ENCODE results near the gene C16orf92. TPM values are rescaled to one million over a fixed set of nuclear protein-coding genes. Genes with fewer than 3 reads are reported as not detected.

Gene C16orf92
- total RNA-seq, 1 donor = not detected

GRCh38 chr16:29992344-29992967 is 30.5 kb upstream of the C16orf92 start:
- peaks cover 5% of the 10 kb centered on the region for H4K20me1 ChIP-seq (ENCODE audit: insufficient read depth, low read length)
- no peak overlapping the region for H3K4me3 ChIP-seq (ENCODE audit: insufficient read depth, low read length)
- H3K9me3 ChIP-seq (ENCODE audit: low read depth, low read length) = no peaks in the 10 kb centered on the region
- peaks cover 55% of the 10 kb centered on the region for H3K36me3 ChIP-seq (ENCODE audit: insufficient read depth, low read length)
- no peak overlapping the region for H2AFZ ChIP-seq (ENCODE audit: low read length)
- no peak overlapping the region for H3K4me2 ChIP-seq (ENCODE audit: insufficient read depth, low read length)
- no peaks in the 10 kb centered on the region for H3K27me3 ChIP-seq (ENCODE audit: insufficient read depth, low read length)
- TF ChIP-seq, protein P1, sequence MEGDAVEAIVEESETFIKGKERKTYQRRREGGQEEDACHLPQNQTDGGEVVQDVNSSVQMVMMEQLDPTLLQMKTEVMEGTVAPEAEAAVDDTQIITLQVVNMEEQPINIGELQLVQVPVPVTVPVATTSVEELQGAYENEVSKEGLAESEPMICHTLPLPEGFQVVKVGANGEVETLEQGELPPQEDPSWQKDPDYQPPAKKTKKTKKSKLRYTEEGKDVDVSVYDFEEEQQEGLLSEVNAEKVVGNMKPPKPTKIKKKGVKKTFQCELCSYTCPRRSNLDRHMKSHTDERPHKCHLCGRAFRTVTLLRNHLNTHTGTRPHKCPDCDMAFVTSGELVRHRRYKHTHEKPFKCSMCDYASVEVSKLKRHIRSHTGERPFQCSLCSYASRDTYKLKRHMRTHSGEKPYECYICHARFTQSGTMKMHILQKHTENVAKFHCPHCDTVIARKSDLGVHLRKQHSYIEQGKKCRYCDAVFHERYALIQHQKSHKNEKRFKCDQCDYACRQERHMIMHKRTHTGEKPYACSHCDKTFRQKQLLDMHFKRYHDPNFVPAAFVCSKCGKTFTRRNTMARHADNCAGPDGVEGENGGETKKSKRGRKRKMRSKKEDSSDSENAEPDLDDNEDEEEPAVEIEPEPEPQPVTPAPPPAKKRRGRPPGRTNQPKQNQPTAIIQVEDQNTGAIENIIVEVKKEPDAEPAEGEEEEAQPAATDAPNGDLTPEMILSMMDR (IDR thresholded peaks at IDR 0.05; ENCODE audit: extremely low read depth, low read depth, low read length) = no peak
- peaks cover 11% of the 10 kb centered on the region for H3K79me2 ChIP-seq (ENCODE audit: insufficient read depth, low read length)
- no peak for DNase-seq (ENCODE audit: insufficient read length, low spot score, missing footprints)
- H3K4me1 ChIP-seq (ENCODE audit: insufficient read depth, low read length) = peaks cover 19% of the 10 kb centered on the region
- H3K27ac ChIP-seq (ENCODE audit: low read depth, low read length) = no peak overlapping the region

DNA sequence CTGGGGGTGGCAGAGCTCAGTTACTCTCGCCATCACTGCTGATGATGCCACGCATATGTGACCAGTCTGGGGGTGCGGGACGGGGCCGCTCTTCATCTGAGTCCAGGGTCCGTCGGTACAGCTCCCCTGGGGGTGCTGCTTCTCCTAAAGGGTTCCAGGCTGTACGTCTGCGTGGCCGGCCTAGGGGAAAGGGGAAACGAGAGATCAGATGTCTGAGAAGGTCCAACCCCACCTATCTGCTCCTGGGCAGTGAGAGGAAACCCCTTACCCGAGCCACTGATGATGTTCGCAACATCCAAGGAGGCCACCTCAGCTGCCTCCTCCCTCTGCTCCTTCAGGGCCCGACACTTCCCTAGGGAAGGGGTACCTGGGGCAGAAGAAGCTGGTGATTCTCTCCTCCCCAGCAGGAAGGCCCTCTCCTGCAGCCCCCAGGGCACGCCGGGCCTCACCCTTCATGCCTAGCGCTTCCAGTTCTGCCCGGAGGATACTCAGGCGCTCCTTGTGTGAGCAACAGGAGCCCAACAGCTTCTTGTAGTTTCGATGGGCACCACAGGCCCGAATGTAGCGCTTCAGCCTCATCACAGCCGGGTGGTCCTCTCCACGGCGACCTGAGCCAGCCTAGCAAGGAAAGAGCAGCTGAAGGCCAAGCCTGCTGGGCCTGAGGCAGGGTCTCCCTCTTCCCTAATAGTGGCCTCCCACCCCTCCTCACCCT is 29.7 kb upstream of the C16orf92 start:
- Histone ChIP-seq H3K9me3 (ENCODE audit: low read depth, low read length) (no peaks in the 10 kb centered on the region), H3K4me2 (ENCODE audit: insufficient read depth, low read length) (no peak overlapping the region), H3K79me2 (ENCODE audit: insufficient read depth, low read length) (peaks cover 11% of the 10 kb centered on the region), H3K4me1 (ENCODE audit: insufficient read depth, low read length) (peaks cover 19% of the 10 kb centered on the region), H4K20me1 (ENCODE audit: insufficient read depth, low read length) (peaks cover 5% of the 10 kb centered on the region), H3K36me3 (ENCODE audit: insufficient read depth, low read length) (peaks cover 49% of the 10 kb centered on the region), H2AFZ (ENCODE audit: low read length) (no peak overlapping the region), H3K27ac (ENCODE audit: low read depth, low read length) (no peak overlapping the region), H3K27me3 (ENCODE audit: insufficient read depth, low read length) (no peaks in the 10 kb centered on the region), H3K4me3 (ENCODE audit: insufficient read depth, low read length) (no peak overlapping the region)
- TF ChIP-seq, protein P1 (IDR thresholded peaks at IDR 0.05; ENCODE audit: extremely low read depth, low read depth, low read length) = no peak
- DNase-seq (ENCODE audit: insufficient read length, low spot score, missing footprints) = peak; percentile 69

- Histone ChIP-seq H3K9me3 (ENCODE audit: low read depth, low read length) (no peaks in the 10 kb centered on the region), H3K36me3 (ENCODE audit: insufficient read depth, low read length) (peaks cover 42% of the 10 kb centered on the region), H3K4me1 (ENCODE audit: insufficient read depth, low read length) (peaks cover 19% of the 10 kb centered on the region), H4K20me1 (ENCODE audit: insufficient read depth, low read length) (no peaks in the 10 kb centered on the region), H3K27me3 (ENCODE audit: insufficient read depth, low read length) (no peaks in the 10 kb centered on the region), H3K4me2 (ENCODE audit: insufficient read depth, low read length) (peak overlapping the region; percentile 98), H2AFZ (ENCODE audit: low read length) (no peak overlapping the region), H3K4me3 (ENCODE audit: insufficient read depth, low read length) (peak overlapping the region; percentile 93), H3K27ac (ENCODE audit: low read depth, low read length) (no peak overlapping the region), H3K79me2 (ENCODE audit: insufficient read depth, low read length) (peaks cover 11% of the 10 kb centered on the region)
- DNase-seq (ENCODE audit: insufficient read length, low spot score, missing footprints) = no peak
- TF ChIP-seq, protein P1 (IDR thresholded peaks at IDR 0.05; ENCODE audit: extremely low read depth, low read depth, low read length) = no peak
These were observed 28.9 kb upstream of the C16orf92 start for GRCh38 chr16:29993903-29994599.

Data from osteoblast (primary cell).